BJ (cell line): Measurements from ENCODE around the gene QSER1. TPM values are rescaled to one million over a fixed set of nuclear protein-coding genes. Genes with fewer than 3 reads are reported as not detected.

ENCODE experiments used
- CTCF ChIA-PET: fragments of 350-600 bp; formaldehyde crosslinking; extraction: SDS; loops from one replicate; lab custom pipeline; 2021; ENCODE audit warnings: antibody characterized with exemption, inconsistent platforms; lab: Yijun Ruan, JAX
- POLR2A ChIA-PET: fragments of 300-600 bp; sonication (Branson Sonifier 250); formaldehyde crosslinking; extraction: SDS; loops from one replicate; lab custom pipeline; 2021; ENCODE audit warnings: antibody characterized with exemption; lab: Charles Lee
- DNase-seq: peaks from one replicate; pipeline ENCODE4 v3.0.0-alpha.2; 2011; ENCODE audit warnings: low read depth
- H3K27me3 ChIP-seq: 2 replicates; pipeline ENCODE4 v1.6.0; 2011; ENCODE audit warnings: low read length; ENCODE audit not compliant: control insufficient read depth, insufficient read depth
- H3K36me3 ChIP-seq: 2 replicates; pipeline ENCODE4 v1.5.1; 2011; ENCODE audit warnings: low read length; ENCODE audit not compliant: control insufficient read depth, insufficient read depth
- H3K4me3 ChIP-seq: 2 replicates; pipeline ENCODE4 v1.5.1; 2011; ENCODE audit warnings: low read depth, mild to moderate bottlenecking, control low read depth, low read length
- polyA plus RNA-seq: library from polyadenylated mRNA; depleted of rRNA; stranded (reverse); fragments of >200 nt; gene quantifications from 2 replicates; pipeline ENCODE4 v1.2.3, GENCODE V29; 2011
- TF ChIP-seq, protein P1 (sequence below): IDR thresholded peaks from 2 replicates; pipeline ENCODE4 v1.5.1; 2011; ENCODE audit warnings: low read depth, mild to moderate bottlenecking, control low read depth, inconsistent platforms, low read length, moderate library complexity; ENCODE audit not compliant: insufficient read depth

QSER1 gene
- polyA plus RNA-seq, 1 experiment = 3.9 TPM

DNA sequence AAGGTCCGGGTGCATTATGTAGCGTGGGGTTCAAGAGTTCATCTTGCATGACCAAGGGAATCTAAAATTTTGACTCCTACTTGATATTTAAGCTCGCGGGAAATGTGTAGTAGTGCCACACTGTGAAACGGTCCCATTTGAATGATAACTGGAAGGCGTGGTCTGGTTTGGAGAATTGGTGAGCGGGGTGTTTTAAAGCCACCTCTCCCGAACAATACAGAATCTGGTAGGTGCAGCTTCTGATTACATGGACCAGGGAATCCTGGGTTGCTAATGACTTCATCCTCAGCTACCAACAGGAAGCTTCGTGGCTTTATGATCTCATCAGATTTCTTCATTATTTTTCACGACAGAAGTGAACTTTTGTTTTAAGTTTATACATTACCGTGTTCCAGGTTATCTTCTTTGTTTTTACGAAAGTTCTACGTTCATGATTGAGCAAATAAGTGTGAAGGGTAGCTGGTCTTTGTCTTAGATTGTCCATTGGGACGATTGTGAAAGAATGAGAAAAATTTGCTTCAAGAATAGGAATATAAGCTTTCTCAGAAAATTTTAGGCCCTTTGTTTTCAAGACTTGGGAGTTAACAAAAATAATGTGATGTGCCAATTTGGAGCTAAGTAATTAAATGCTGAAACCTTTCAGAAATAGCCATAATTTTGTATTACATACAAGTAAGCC lies 1.7 kb downstream of the QSER1 start:
- TF ChIP-seq, protein P1, sequence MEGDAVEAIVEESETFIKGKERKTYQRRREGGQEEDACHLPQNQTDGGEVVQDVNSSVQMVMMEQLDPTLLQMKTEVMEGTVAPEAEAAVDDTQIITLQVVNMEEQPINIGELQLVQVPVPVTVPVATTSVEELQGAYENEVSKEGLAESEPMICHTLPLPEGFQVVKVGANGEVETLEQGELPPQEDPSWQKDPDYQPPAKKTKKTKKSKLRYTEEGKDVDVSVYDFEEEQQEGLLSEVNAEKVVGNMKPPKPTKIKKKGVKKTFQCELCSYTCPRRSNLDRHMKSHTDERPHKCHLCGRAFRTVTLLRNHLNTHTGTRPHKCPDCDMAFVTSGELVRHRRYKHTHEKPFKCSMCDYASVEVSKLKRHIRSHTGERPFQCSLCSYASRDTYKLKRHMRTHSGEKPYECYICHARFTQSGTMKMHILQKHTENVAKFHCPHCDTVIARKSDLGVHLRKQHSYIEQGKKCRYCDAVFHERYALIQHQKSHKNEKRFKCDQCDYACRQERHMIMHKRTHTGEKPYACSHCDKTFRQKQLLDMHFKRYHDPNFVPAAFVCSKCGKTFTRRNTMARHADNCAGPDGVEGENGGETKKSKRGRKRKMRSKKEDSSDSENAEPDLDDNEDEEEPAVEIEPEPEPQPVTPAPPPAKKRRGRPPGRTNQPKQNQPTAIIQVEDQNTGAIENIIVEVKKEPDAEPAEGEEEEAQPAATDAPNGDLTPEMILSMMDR = no peak
- POLR2A ChIA-PET = interaction anchor here (0.6 kb wide), 1 partner anchor 14 kb away, joined by 4 read pairs; no protein-coding TSS in a partner anchor
- H3K4me3 ChIP-seq = peak overlapping the region; percentile 72
- DNase-seq = peak; percentile 35
- H3K36me3 ChIP-seq = no peaks in the 10 kb centered on the region; the same call in 1 of the 2 replicates
- H3K27me3 ChIP-seq = no peaks in the 10 kb centered on the region
- CTCF ChIA-PET = interaction anchor here (0.8 to 2.2 kb wide), 3 partner anchors 11 to 174 kb away, joined by 3 to 7 read pairs (median 3); no protein-coding TSS in a partner anchor

DNA sequence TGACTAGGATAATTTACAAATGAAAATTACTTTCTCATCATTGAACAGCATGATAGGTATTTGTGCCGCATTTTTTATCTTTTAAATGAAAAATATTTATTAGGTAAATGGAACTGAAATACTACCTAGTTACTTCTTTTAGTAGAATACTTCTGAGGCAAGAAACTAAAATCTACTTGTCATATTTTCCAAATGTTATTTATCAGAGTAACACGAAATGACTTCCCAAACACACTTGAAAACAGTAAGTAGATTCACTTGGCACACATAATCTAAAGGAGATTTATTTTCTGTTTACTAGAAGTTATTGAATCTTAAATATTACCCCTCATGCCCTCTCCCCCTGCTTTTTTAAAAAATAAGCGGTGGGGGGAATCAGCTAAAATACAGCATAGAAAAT lies 2.3 kb downstream of the QSER1 start:
- TF ChIP-seq, protein P1 = no peak
- DNase-seq = no peak
- POLR2A ChIA-PET = no interaction called here
- CTCF ChIA-PET = interaction anchor here (0.5 to 2.2 kb wide), 4 partner anchors 12 to 1385 kb away, joined by 3 to 7 read pairs (median 3); no protein-coding TSS in a partner anchor
- Histone ChIP-seq H3K4me3 (no peak overlapping the region; the same call in 1 of the 2 replicates), H3K36me3 (no peaks in the 10 kb centered on the region; the same call in 1 of the 2 replicates), H3K27me3 (no peaks in the 10 kb centered on the region)

DNA sequence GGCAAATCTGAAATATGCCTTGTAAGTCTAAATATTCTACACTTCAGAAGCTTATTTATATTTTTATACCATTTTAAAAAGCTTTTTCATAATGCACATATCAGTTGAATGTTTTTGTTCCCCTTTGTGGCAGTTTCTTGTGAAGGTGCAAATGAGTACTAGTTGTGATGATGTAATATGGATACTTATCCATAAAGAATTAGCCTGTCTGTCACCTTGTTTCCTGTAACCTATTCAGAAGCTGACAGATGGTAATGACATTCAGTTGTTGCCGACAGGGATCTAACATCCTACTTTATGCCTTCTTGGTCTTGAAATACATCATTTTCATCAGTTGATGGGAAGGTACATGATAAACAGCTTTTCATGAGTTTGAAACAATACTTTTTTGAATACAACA lies 2.9 kb downstream of the QSER1 start:
- CTCF ChIA-PET = interaction anchor here (0.5 to 1.1 kb wide), 2 partner anchors 13 to 1385 kb away, joined by 3 read pairs; no protein-coding TSS in a partner anchor
- Histone ChIP-seq H3K27me3 (no peaks in the 10 kb centered on the region), H3K36me3 (no peaks in the 10 kb centered on the region; the same call in 1 of the 2 replicates), H3K4me3 (no peak overlapping the region)
- TF ChIP-seq, protein P1 = no peak
- no peak for DNase-seq
- POLR2A ChIA-PET = interaction anchor here (0.6 kb wide), 1 partner anchor 159 kb away, joined by 13 read pairs; no protein-coding TSS in a partner anchor

DNA sequence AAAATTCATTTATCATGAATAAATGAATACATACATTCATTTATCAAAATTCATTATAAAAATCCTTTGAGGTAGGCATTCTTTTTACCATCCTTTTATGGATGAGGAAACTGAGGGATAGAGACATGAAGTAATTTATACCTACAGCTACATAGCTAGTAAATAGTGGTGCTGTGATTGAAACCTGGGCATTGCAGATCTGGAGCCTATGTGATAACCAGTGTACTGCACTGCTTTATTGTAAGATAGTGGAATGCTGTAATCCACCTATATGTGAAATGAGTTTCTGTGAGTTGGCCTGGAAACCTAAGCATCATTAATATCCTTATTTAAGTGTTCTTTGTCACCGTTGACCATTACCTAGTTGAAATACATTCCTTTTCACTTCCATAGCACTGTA lies 4.5 kb downstream of the QSER1 start:
- DNase-seq = no peak
- Histone ChIP-seq H3K36me3 (peaks cover 2% of the 10 kb centered on the region), H3K27me3 (no peaks in the 10 kb centered on the region), H3K4me3 (no peak overlapping the region)
- ChIA-PET CTCF (interaction anchor here (1.0 kb wide), 1 partner anchor 8 kb away, joined by 3 read pairs; no protein-coding TSS in a partner anchor), POLR2A (no interaction called here)
- TF ChIP-seq, protein P1 = no peak

DNA sequence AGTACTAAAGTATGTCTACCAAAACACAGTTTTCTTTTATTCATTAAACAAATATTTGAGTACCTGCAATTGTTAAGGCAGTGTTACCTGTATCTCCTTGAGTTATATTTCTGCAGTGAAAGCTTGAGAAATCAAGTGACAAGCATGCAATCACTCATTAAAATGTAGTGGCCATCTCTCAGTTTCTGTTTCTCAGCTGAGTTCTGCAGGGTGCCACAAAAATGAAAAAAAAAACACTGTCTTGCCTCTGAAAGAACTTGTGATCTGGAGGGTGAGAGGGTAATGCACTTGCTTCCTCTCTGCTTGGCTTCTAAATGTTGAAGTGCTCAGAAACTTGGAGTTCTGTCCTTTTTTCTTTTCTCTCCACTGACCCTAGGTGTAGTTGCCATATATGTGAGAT lies 6.8 kb downstream of the QSER1 start:
- Histone ChIP-seq H3K4me3 (no peak overlapping the region), H3K27me3 (no peaks in the 10 kb centered on the region), H3K36me3 (peaks cover 2% of the 10 kb centered on the region)
- ChIA-PET CTCF (no interaction called here), POLR2A (no interaction called here)
- no peak for DNase-seq
- TF ChIP-seq, protein P1 = no peak
